HCT116 (cell line): ENCODE results near the gene DNAH10. TPM values are rescaled to one million over a fixed set of nuclear protein-coding genes. Genes with fewer than 3 reads are reported as not detected.

Experiments
- ATAC-seq: fragments of 200-7000 bp; cut with Tn5 transposase; 2 replicates; pipeline ENCODE4 v1.9.1; 2020; ENCODE audit warnings: mild to moderate bottlenecking, moderate library complexity
- BruUV-seq: library from RNA; stranded (reverse); fragments of 400-500 nt; replicated peaks from 2 replicates; lab custom pipeline; 2021; lab: Mats Ljungman, UMichigan
- CTCF ChIA-PET: fragments of 300-600 bp; sonication (Branson Sonifier 250); formaldehyde crosslinking; loops from one replicate; lab custom pipeline; 2021; ENCODE audit warnings: antibody characterized with exemption; lab: Charles Lee
- POLR2A ChIA-PET: fragments of 300-600, 350-600 bp; sonication (Branson Sonifier 250); formaldehyde crosslinking; loops from one replicate; lab custom pipeline; 2021; ENCODE audit warnings: antibody characterized with exemption; lab: Charles Lee
- RAD21 ChIA-PET, 2 experiments: fragments of 300-600 bp; sonication (Branson Sonifier 250); formaldehyde crosslinking; loops; one replicate each; lab custom pipeline; 2023; ENCODE audit warnings: low total read pairs in 2 of 2; ENCODE audit not compliant: uncharacterized antibody in 2 of 2, unreplicated experiment in 2 of 2, low non-redundant PET in 1 of 2; lab: Charles Lee
- DNase-seq: peaks from one replicate; pipeline ENCODE4 v3.0.0-alpha.2; 2010; ENCODE audit warnings: low read depth, low spot score
- H2AFZ ChIP-seq: fragments of 200-600 bp; shearing (Covaris generic), sonication (generic); 2 replicates; pipeline ENCODE4 v1.6.1; 2017; ENCODE audit warnings: low read depth, mixed run types, mixed read lengths, antibody characterized with exemption, low read length; ENCODE audit not compliant: poor library complexity, severe bottlenecking
- H3K27ac ChIP-seq: 2 replicates; pipeline ENCODE4 v1.5.1; 2012; ENCODE audit warnings: low read depth, low read length
- H3K27me3 ChIP-seq: fragments of 200-600 bp; sonication (generic); 2 replicates; pipeline ENCODE4 v1.6.1; 2016; ENCODE audit warnings: mixed run types, low read length, mixed read lengths; ENCODE audit not compliant: insufficient read depth
- H3K36me3 ChIP-seq, 2 experiments: fragments of 200-500 bp in 1 of 2; fragments of 200-600 bp in 1 of 2; sonication (Bioruptor generic) in 1 of 2; sonication (generic) in 1 of 2; 2 replicates each; pipeline versions ENCODE4 v1.5.1 to v1.6.1; 2014 to 2016; ENCODE audit warnings: low read length in 2 of 2, inconsistent platforms in 1 of 2, mixed read lengths in 1 of 2, mixed run types in 1 of 2; ENCODE audit not compliant: insufficient read depth in 2 of 2, control insufficient read depth in 1 of 2
- H3K4me1 ChIP-seq, 2 experiments: fragments of 200-600 bp in 1 of 2; sonication (generic) in 1 of 2; 2 replicates each; pipeline versions ENCODE4 v1.5.1 to v1.6.1; 2012 to 2017; ENCODE audit warnings: low read length in 2 of 2, inconsistent platforms in 1 of 2, mild to moderate bottlenecking in 1 of 2, mixed read lengths in 1 of 2, mixed run types in 1 of 2, moderate library complexity in 1 of 2; ENCODE audit not compliant: insufficient read depth in 2 of 2, control insufficient read depth in 1 of 2
- H3K4me2 ChIP-seq: fragments of 200-600 bp; sonication (generic); 2 replicates; pipeline ENCODE4 v1.6.1; 2017; ENCODE audit warnings: mixed run types, low read length, mixed read lengths
- H3K4me3 ChIP-seq, 2 experiments: fragments of 200-600 bp in 1 of 2; sonication (generic) in 1 of 2; replicated peaks in 1 of 2; 2 replicates each; pipeline ENCODE4 v1.5.1; 2011 to 2016; ENCODE audit warnings: low read length in 2 of 2, control low read depth in 1 of 2, low read depth in 1 of 2, mild to moderate bottlenecking in 1 of 2, mixed read lengths in 1 of 2, mixed run types in 1 of 2
- H3K79me2 ChIP-seq: fragments of 200-600 bp; sonication (generic); 2 replicates; pipeline ENCODE4 v1.6.1; 2017; ENCODE audit warnings: mild to moderate bottlenecking, mixed run types, low read length, moderate library complexity, mixed read lengths; ENCODE audit not compliant: insufficient read depth
- H3K9ac ChIP-seq: fragments of 200-600 bp; sonication (generic); 2 replicates; pipeline ENCODE4 v1.6.1; 2016; ENCODE audit warnings: low read length, mixed read lengths
- H3K9me2 ChIP-seq: fragments of 200-600 bp; sonication (generic), shearing (Covaris generic); 2 replicates; pipeline ENCODE4 v1.6.1; 2017; ENCODE audit warnings: mixed run types, mild to moderate bottlenecking, moderate library complexity; ENCODE audit not compliant: insufficient read depth
- H3K9me3 ChIP-seq, 2 experiments: fragments of 200-500 bp in 1 of 2; fragments of 200-600 bp in 1 of 2; sonication (Bioruptor generic) in 1 of 2; sonication (generic) in 1 of 2; 2 replicates each; pipeline ENCODE4 v1.6.1; 2014 to 2017; ENCODE audit warnings: low read length in 2 of 2, mixed read lengths in 2 of 2, inconsistent platforms in 1 of 2, low read depth in 1 of 2, mild to moderate bottlenecking in 1 of 2, mixed run types in 1 of 2, moderate library complexity in 1 of 2; ENCODE audit not compliant: control insufficient read depth in 1 of 2, insufficient read depth in 1 of 2
- H4K20me1 ChIP-seq: fragments of 200-600 bp; sonication (generic), shearing (Covaris generic); 2 replicates; pipeline ENCODE4 v1.6.1; 2017; ENCODE audit warnings: mixed run types, mild to moderate bottlenecking, moderate library complexity; ENCODE audit not compliant: insufficient read depth
- CBX3 ChIP-seq: IDR thresholded peaks from 2 replicates; pipeline ENCODE4 v1.6.1; 2012; ENCODE audit warnings: low read depth
- CEBPB ChIP-seq: IDR thresholded peaks from 2 replicates; pipeline ENCODE4 v1.6.1; 2012; ENCODE audit warnings: low read depth
- EGR1 ChIP-seq: IDR thresholded peaks from 2 replicates; pipeline ENCODE4 v1.6.1; 2012; ENCODE audit warnings: low read depth
- ELF1 ChIP-seq: IDR thresholded peaks from 2 replicates; pipeline ENCODE4 v1.6.1; 2012; ENCODE audit warnings: low read depth, borderline replicate concordance
- EZH2 ChIP-seq: fragments of 200-600 bp; sonication (generic); IDR thresholded peaks from 2 replicates; pipeline ENCODE4 v1.6.1; 2017; ENCODE audit warnings: antibody characterized with exemption, mixed run types
- JUND ChIP-seq: IDR thresholded peaks from 2 replicates; pipeline ENCODE4 v1.6.1; 2012
- POLR2A ChIP-seq: IDR thresholded peaks from 2 replicates; pipeline ENCODE4 v1.7.0; 2011; ENCODE audit warnings: borderline replicate concordance; ENCODE audit not compliant: insufficient read depth, insufficient read length; ENCODE audit errors: extremely low read depth
- POLR2AphosphoS5 ChIP-seq: IDR thresholded peaks from 2 replicates; pipeline ENCODE4 v1.6.1; 2011; ENCODE audit warnings: mild to moderate bottlenecking, low read depth, low read length, moderate library complexity
- RAD21 ChIP-seq: IDR thresholded peaks from 2 replicates; pipeline ENCODE4 v1.6.1; 2012; ENCODE audit warnings: low read depth, mild to moderate bottlenecking
- SIN3A ChIP-seq: IDR thresholded peaks from 2 replicates; pipeline ENCODE4 v1.6.1; 2012; ENCODE audit warnings: low read depth
- SRF ChIP-seq: IDR thresholded peaks from 2 replicates; pipeline ENCODE4 v1.6.1; 2012; ENCODE audit warnings: low read depth
- TCF7L2 ChIP-seq: IDR thresholded peaks from 2 replicates; pipeline ENCODE4 v1.7.0; 2011; ENCODE audit warnings: borderline replicate concordance, inconsistent platforms; ENCODE audit not compliant: insufficient read depth, insufficient read length; ENCODE audit errors: extremely low read depth
- ZFX ChIP-seq: fragments of 450-650 bp; IDR thresholded peaks from 2 replicates; pipeline ENCODE4 v1.6.1; 2017
- ZNF274 ChIP-seq: fragments of 200-500 bp; sonication (Bioruptor generic); IDR thresholded peaks from 2 replicates; pipeline ENCODE4 v1.6.1; 2014; ENCODE audit warnings: mild to moderate bottlenecking, low read depth, low read length, inconsistent platforms
- intact Hi-C: fragments of 100-400 bp; cut with micrococcal nuclease; formaldehyde crosslinking; loops from 2 replicates; pipeline ENCODE4 v1.10.0; 2022
- total RNA-seq: library from RNA; stranded (reverse); gene quantifications from one replicate; pipeline ENCODE4 v1.2.1, GENCODE V29; 2021; ENCODE audit not compliant: unreplicated experiment
- TF ChIP-seq, protein P1 (sequence below): IDR thresholded peaks from 2 replicates; pipeline ENCODE4 v1.6.1; 2011; ENCODE audit warnings: mild to moderate bottlenecking, low read length, moderate library complexity; ENCODE audit not compliant: insufficient replicate concordance; ENCODE audit errors: extremely low read depth
- TF ChIP-seq, protein P2 (sequence below): IDR thresholded peaks from 2 replicates; pipeline ENCODE4 v1.6.1; 2012
- TF ChIP-seq, protein P3 (sequence below): IDR thresholded peaks from 2 replicates; pipeline ENCODE4 v1.6.1; 2012

The DNAH10 gene
- total RNA-seq, 1 experiment from 2014 or later, result 1.3 TPM

DNA sequence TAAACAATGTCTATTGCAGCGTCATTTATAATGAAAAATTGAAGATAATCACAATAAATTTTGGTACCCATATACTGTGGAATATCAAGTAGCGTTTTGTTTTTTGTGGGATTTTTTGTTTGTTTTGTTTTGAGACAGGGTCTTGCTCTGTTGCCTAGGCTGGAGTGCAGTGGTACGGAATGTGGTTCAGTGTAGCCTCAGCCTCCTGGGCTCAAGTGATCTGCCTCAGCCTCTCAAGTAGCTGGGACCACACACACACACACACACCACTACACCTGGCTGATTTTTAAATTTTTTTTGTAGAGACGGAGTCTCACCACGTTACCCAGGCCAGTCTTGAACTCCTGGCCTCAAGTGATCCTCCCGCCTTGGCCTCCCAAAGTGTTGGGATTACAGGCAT, 217.5 kb downstream of the DNAH10 start:
- H3K9me3 ChIP-seq, result no peaks in the 10 kb centered on the region
- peaks cover 3% of the 10 kb centered on the region; the same call in 1 of the 2 replicates for H4K20me1 ChIP-seq
- POLR2A ChIA-PET, result no interaction called here
- DNase-seq, result no peak
- TF ChIP-seq TCF7L2 (no peak), ZNF274 (no peak), JUND (no peak), POLR2AphosphoS5 (no peak)
- TF ChIP-seq, protein P1, sequence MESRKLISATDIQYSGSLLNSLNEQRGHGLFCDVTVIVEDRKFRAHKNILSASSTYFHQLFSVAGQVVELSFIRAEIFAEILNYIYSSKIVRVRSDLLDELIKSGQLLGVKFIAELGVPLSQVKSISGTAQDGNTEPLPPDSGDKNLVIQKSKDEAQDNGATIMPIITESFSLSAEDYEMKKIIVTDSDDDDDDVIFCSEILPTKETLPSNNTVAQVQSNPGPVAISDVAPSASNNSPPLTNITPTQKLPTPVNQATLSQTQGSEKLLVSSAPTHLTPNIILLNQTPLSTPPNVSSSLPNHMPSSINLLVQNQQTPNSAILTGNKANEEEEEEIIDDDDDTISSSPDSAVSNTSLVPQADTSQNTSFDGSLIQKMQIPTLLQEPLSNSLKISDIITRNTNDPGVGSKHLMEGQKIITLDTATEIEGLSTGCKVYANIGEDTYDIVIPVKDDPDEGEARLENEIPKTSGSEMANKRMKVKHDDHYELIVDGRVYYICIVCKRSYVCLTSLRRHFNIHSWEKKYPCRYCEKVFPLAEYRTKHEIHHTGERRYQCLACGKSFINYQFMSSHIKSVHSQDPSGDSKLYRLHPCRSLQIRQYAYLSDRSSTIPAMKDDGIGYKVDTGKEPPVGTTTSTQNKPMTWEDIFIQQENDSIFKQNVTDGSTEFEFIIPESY, result no peak
- intact Hi-C loops, result no loop called here
- no peaks in the 10 kb centered on the region for H3K27me3 ChIP-seq
- no TSS peak for BruUV-seq
- RAD21 ChIA-PET, result no interaction called here
- peaks cover 12 to 18% of the 10 kb centered on the region in 2 experiments; a peak in 3 of 4 replicates for H3K36me3 ChIP-seq
- ATAC-seq, result no peak
- no peak overlapping the region for H3K4me2 ChIP-seq
- H2AFZ ChIP-seq, result no peak overlapping the region
- CTCF ChIA-PET, result no interaction called here
- H3K27ac ChIP-seq, result no peak overlapping the region
- H3K4me3 ChIP-seq, result no peak overlapping the region
- peaks cover 2 to 3% of the 10 kb centered on the region in 2 experiments; a peak in 3 of 4 replicates for H3K4me1 ChIP-seq
- H3K79me2 ChIP-seq, result peaks cover 78% of the 10 kb centered on the region
- H3K9ac ChIP-seq, result no peak overlapping the region
- no peaks in the 10 kb centered on the region for H3K9me2 ChIP-seq

DNA sequence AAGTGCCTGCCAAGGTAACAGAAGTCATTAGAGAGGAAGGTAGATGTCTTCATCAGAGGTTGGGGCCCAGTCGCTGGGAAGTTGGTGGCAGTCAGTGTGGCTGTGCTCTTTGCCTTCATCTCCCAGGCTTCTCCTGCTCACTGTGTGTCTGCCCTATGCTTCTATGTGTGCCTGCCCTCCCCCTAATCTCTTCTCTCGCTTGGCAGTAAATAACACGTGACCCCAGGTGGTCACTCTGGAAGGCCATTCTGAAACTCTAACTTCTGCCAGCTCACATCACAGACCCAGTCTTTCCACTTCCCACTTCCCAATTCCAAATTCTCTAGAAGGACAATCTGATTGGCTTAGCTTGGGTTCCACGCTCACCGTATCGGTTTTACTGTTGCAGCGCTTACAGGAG, 220.2 kb downstream of the DNAH10 start:
- TF ChIP-seq SIN3A (no peak), EZH2 (no peak), ELF1 (no peak), SRF (no peak), EGR1 (no peak), ZNF274 (no peak), CBX3 (no peak), CEBPB (no peak), JUND (no peak), POLR2A (no peak), ZFX (no peak), RAD21 (no peak), POLR2AphosphoS5 (no peak)
- TF ChIP-seq, protein P2, sequence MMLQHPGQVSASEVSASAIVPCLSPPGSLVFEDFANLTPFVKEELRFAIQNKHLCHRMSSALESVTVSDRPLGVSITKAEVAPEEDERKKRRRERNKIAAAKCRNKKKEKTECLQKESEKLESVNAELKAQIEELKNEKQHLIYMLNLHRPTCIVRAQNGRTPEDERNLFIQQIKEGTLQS, result no peak
- TF ChIP-seq, protein P1, result no peak
- TF ChIP-seq, protein P3, sequence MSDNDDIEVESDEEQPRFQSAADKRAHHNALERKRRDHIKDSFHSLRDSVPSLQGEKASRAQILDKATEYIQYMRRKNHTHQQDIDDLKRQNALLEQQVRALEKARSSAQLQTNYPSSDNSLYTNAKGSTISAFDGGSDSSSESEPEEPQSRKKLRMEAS, result no peak
- ChIA-PET CTCF (no interaction called here), RAD21 (no interaction called here), POLR2A (no interaction called here)
- H3K9me3 ChIP-seq, result no peaks in the 10 kb centered on the region
- no peaks in the 10 kb centered on the region for H3K4me1 ChIP-seq
- peaks cover 3% of the 10 kb centered on the region; the same call in 1 of the 2 replicates for H4K20me1 ChIP-seq
- peaks cover 6 to 8% of the 10 kb centered on the region in 2 experiments; a peak in 3 of 4 replicates for H3K36me3 ChIP-seq
- H3K9me2 ChIP-seq, result no peaks in the 10 kb centered on the region
- no peak overlapping the region for H3K9ac ChIP-seq
- no peak overlapping the region for H3K4me3 ChIP-seq
- no peak overlapping the region for H2AFZ ChIP-seq
- no peak overlapping the region for H3K27ac ChIP-seq
- ATAC-seq (no peak), DNase-seq (no peak)
- BruUV-seq, result no TSS peak
- H3K4me2 ChIP-seq, result no peak overlapping the region
- intact Hi-C loops, result loop anchor here (5.0 kb wide), 1 partner anchor 180 kb away; no protein-coding TSS in a partner anchor
- no peaks in the 10 kb centered on the region for H3K27me3 ChIP-seq
- peaks cover 87% of the 10 kb centered on the region for H3K79me2 ChIP-seq
